SIG-M5 treated with dmso at 0.1 percent for 504 hours (cell line): Measurements from ENCODE around the gene OSBPL3.
"Not testable (repeated sequence)": the region's sequence is repeated elsewhere in the genome, so short reads cannot be mapped to it uniquely, and the experiment has no call there.

Experiments used
- DNase-seq: peaks from one replicate; lab custom pipeline; 2025; ENCODE audit not compliant: unreplicated experiment; lab: John Stamatoyannopoulos, UW

The OSBPL3 gene

GRCh38 chr7:24924375-24924774 lies 55.6 kb downstream of the OSBPL3 start:
- no peak for DNase-seq

GRCh38 chr7:24923172-24923865 lies 56.7 kb downstream of the OSBPL3 start:
- DNase-seq = no peak

GRCh38 chr7:24922099-24922773 lies 57.7 kb downstream of the OSBPL3 start:
- no peak for DNase-seq

- no peak for DNase-seq
Measured at GRCh38 chr7:24921362-24921679, 58.7 kb downstream of the OSBPL3 start.

GRCh38 chr7:24920451-24921361 lies 59.3 kb downstream of the OSBPL3 start:
- no peak for DNase-seq

- no peak for DNase-seq
Measured at GRCh38 chr7:24917510-24918239, 62.3 kb downstream of the OSBPL3 start.

GRCh38 chr7:24916463-24917040 lies 63.4 kb downstream of the OSBPL3 start:
- DNase-seq = no peak

GRCh38 chr7:24914465-24914859 lies 65.5 kb downstream of the OSBPL3 start:
- DNase-seq = no peak

GRCh38 chr7:24913801-24914464 lies 66.0 kb downstream of the OSBPL3 start:
- no peak for DNase-seq

- no peak for DNase-seq
Measured at GRCh38 chr7:24912874-24913514, 67.0 kb downstream of the OSBPL3 start.

- no peak for DNase-seq
Measured at GRCh38 chr7:24912424-24912823, 67.6 kb downstream of the OSBPL3 start.

GRCh38 chr7:24911213-24911603 lies 68.8 kb downstream of the OSBPL3 start:
- peak; percentile 29 for DNase-seq

GRCh38 chr7:24910551-24911212 lies 69.3 kb downstream of the OSBPL3 start:
- DNase-seq = no peak

- DNase-seq = no peak
Measured at GRCh38 chr7:24908727-24909126, 71.3 kb downstream of the OSBPL3 start.

- no peak for DNase-seq
Measured at GRCh38 chr7:24908166-24908565, 71.8 kb downstream of the OSBPL3 start.

- DNase-seq = no peak
Measured at GRCh38 chr7:24907311-24907886, 72.6 kb downstream of the OSBPL3 start.

- DNase-seq = no peak
Measured at GRCh38 chr7:24905996-24906770, 73.8 kb downstream of the OSBPL3 start.

GRCh38 chr7:24903992-24904391 lies 76.0 kb downstream of the OSBPL3 start:
- not testable (repeated sequence) for DNase-seq
